Esophagus squamous epithelium (tissue), 4 donors: ENCODE results near the gene NMT2.

Experiments
- CTCF ChIP-seq, 6 experiments: fragments of 450-650 bp in 4 of 6; fragments of 200-600 bp in 2 of 6; sonication (generic) in 2 of 6; IDR thresholded peaks; one replicate each; pipeline ENCODE4 v1.5.1; 2016 to 2019; ENCODE audit warnings: antibody characterized with exemption in 6 of 6, mild to moderate bottlenecking in 4 of 6, moderate library complexity in 4 of 6
- POLR2A ChIP-seq, 4 donors: fragments of 450-650 bp; IDR thresholded peaks; one replicate each; pipeline ENCODE4 v1.6.1; 2017; ENCODE audit warnings: antibody characterized with exemption in 4 of 4, mild to moderate bottlenecking in 4 of 4, moderate library complexity in 3 of 4

- TF ChIP-seq CTCF (IDR thresholded peaks at IDR 0.05) (no peak), POLR2A (IDR thresholded peaks at IDR 0.05) (no peak)
Measured at GRCh38 chr10:15116225-15116624, 52.3 kb downstream of the NMT2 start.
